ENCODE data around the gene PGPEP1.
"Not testable (repeated sequence)": the region's sequence is repeated elsewhere in the genome, so short reads cannot be mapped to it uniquely, and the experiment has no call there.

The PGPEP1 gene

DNA sequence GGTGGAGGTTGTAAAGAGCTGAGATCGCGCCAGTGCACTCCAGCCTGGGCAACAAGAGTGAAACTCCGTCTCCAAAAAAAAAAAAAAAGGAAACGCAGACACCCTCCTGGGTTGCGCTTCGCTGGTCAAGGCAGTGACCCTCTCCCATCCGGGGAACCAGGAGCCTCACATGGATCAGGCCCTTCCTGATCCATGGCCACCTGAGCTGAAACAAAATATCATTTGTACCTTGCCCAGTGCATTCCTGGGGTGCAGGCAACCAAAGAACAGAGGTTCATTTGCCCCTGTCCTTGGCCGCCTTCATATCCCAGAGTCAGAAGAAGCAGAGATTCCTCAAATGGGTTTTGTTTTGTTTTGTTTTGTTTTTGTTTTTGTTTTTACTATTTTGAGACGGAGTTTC lies 9.5 kb upstream of the PGPEP1 start:
- no peak for DNase-seq

DNA sequence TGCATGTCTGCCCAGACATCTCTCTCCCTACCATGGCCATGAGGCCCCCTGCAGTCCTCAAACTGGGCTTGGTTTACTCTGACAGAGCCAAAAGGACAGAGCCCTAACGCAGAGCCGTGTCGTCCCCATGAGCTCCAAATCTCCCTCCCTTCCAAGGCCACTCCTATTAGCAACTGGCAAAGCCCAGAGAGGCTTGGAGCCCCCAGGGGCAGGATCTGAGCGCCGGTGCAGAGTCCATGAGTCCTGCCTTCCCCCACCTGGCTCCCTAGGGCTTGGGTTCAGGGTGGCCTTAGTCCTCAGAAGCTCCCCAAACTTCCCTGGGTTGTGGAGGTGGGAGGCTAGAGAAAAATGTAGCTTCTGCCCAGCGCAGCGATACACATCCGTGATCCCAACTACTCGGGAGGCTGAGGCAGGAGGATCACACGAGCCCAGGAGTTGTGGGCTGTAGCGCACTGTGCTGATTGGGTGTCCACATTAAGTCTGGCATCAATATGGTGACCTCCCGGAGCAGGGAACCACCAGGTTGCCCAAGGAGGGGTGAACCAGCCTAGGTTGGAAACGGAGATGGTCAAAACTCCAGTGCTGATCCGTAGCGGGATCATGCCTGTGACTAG lies 7.4 kb upstream of the PGPEP1 start:
- DNase-seq: no peak

GRCh38 chr19:18333680-18334079 lies 6.7 kb upstream of the PGPEP1 start:
- DNase-seq: no peak

- no peak for DNase-seq
These were observed 4.3 kb upstream of the PGPEP1 start for GRCh38 chr19:18336121-18336520.

DNA sequence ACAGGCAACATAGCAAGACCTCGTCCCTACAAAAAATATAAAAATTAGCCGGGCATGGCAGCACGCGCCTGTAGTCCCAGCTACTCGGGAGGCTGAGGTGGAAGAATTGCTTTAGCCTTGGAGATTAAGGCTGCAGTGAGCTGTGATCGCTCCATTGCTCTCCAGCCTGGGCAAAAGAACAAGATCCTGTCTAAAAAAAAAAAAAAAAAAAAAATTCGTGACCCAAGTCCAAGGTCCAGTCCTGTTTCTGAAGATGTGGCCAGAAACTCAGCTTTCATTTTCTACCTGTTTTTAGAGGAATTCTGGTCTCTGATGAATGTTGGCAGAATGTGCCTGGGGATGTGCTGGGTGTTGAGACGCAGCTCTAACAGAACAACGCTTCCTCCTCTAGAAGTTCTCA lies 1.9 kb upstream of the PGPEP1 start:
- no peak for DNase-seq

GRCh38 chr19:18339723-18340122 lies 675 bp upstream of the PGPEP1 start:
- no peak for DNase-seq

GRCh38 chr19:18340990-18341868 lies 831 bp downstream of the PGPEP1 start:
- peak in 40 of 56 donors; percentile 3 to 61 (median 23) for DNase-seq

DNA sequence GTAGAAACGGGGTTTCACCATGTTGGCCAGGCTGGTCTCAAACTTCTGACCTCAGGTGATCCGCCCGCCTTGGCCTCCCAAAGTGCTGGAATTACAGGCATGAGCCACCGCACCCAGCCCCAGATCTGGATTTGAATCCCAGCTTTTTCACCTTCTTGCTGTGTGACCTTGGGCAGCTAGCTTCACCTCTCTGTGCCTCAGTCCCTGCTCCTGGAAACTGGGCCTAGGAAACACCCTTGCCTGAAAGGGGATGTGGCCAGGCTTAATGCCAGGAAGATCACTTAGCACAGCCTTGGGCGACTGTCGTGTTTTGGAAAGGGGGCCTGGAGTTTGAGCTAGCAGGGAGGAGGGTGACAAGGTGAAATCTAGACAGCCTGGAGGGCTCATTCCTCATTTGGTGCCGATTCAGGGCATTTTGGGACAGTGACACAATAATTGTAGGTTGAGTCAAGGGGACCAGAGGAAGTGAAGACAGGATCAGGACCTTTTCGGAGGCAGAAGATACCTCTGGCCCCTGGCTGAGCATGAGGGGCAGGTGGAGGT lies 1.8 kb downstream of the PGPEP1 start:
- DNase-seq: no peak

- DNase-seq: no peak
These were observed 4.2 kb downstream of the PGPEP1 start for GRCh38 chr19:18344582-18344950.

- DNase-seq: no peak
These were observed 4.9 kb downstream of the PGPEP1 start for GRCh38 chr19:18345296-18345695.

GRCh38 chr19:18346091-18346490 lies 5.7 kb downstream of the PGPEP1 start:
- no peak for DNase-seq

DNA sequence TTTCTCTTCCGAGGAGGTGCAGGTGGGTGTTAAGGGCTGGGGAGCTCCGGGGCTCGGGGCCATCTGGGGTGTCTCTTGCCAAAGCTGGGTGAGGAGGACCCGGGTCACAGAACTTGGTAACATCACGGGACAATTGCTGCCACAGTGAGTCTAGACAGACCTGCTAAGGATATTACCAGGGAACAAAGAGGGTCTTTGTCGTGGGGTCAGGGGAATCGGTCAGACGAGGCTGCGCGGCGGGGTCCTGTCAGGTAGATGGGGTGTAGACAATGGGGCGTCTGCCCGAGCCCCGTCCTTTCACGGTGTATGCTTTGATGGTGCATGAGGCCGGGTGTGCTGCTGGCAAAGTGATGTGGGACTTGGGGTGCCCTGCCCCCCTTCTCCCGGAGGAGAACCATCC lies 7.8 kb downstream of the PGPEP1 start:
- DNase-seq: no peak

- DNase-seq: not testable (repeated sequence)
These were observed 8.5 kb downstream of the PGPEP1 start for GRCh38 chr19:18348818-18349339.

- peak in 6 of 56 donors; percentile 2 to 35 (median 19) for DNase-seq
These were observed 9.2 kb downstream of the PGPEP1 start for GRCh38 chr19:18349524-18350128.

- DNase-seq: no peak
These were observed 10.1 kb downstream of the PGPEP1 start for GRCh38 chr19:18350490-18350889.

DNA sequence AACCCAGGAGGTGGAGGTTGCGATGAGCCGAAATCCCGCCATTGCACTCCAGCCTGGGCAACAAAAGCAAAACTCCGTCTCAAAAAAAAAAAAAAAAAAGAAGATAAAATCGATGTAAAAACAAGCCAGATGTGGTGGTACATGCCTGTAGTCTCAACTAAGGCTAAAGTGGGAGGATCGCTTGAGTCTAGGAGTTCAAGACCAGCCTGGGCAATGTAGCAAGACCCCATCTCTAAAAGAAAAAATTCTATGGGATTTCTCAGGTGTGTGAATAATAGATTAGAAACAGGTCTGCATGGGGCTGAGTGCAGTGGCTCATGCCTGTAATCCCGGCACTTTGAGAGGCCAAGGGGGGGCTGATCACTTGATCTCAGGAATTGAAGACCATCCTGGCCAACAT lies 11.1 kb downstream of the PGPEP1 start:
- DNase-seq: no peak

- DNase-seq: no peak
These were observed 13.1 kb downstream of the PGPEP1 start for GRCh38 chr19:18353378-18354005.

- DNase-seq: not testable (repeated sequence)
These were observed 14.3 kb downstream of the PGPEP1 start for GRCh38 chr19:18354743-18355142.

- no peak for DNase-seq
These were observed 16.6 kb downstream of the PGPEP1 start for GRCh38 chr19:18357041-18357440.

- no peak for DNase-seq
These were observed 21.2 kb downstream of the PGPEP1 start for GRCh38 chr19:18361646-18362045.

GRCh38 chr19:18362934-18363542 lies 22.6 kb downstream of the PGPEP1 start:
- no peak for DNase-seq
